NCI-H1417 treated with DMSO at 0.1 percent for 48 hours (cell line): ENCODE results near the gene GPATCH4.
"Not testable (repeated sequence)": the region's sequence is repeated elsewhere in the genome, so short reads cannot be mapped to it uniquely, and the experiment has no call there.

ENCODE experiments used
- DNase-seq: peaks from one replicate; lab custom pipeline; 2025; lab: John Stamatoyannopoulos, UW

GPATCH4 gene

DNA sequence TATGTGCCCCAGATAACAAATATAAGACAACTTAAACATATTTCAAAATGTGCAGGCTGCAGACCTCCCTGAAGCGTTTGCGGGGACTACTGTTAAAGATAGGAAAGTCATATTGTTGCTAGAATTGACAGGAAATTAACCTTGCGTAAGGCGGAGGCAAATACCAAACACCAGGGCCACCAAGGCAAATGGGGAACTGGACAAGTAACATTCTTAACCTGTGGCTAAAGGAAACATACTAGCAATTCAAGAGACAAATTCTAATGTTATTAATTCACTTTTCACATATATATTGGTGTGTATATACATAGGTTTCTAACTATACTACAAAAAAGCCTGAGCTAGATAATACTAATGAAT lies 24.8 kb upstream of the GPATCH4 start:
- DNase-seq = no peak

- no peak for DNase-seq
These were observed 24.3 kb upstream of the GPATCH4 start for GRCh38 chr1:156625436-156626078.

DNA sequence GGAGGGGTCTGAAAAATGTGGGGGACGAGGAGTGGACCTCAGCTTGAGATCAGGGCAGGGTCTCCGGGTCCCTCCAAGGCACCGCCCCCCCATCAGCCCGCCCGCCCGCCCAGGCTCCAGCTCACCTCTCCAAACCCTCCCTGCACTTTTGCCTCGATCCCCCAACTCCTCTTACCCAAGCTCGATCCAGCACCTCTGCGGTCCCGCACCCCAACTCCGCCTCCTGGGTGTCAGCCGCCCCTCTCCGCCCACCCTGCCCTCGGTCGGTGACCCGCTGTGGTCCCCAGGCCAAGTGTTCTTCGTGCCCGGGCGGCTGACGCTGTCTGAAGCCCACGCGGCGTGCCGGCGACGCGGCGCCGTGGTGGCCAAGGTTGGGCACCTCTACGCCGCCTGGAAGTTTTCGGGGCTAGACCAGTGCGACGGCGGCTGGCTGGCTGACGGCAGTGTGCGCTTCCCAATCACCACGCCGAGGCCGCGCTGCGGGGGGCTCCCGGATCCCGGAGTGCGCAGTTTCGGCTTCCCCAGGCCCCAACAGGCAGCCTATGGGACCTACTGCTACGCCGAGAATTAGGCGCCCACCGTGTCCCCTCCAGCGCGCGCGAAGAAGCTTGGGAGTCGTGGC lies 23.6 kb upstream of the GPATCH4 start:
- no peak for DNase-seq

- DNase-seq = no peak
These were observed 22.9 kb upstream of the GPATCH4 start for GRCh38 chr1:156623946-156624813.

- no peak for DNase-seq
These were observed 21.5 kb upstream of the GPATCH4 start for GRCh38 chr1:156622581-156623297.

DNA sequence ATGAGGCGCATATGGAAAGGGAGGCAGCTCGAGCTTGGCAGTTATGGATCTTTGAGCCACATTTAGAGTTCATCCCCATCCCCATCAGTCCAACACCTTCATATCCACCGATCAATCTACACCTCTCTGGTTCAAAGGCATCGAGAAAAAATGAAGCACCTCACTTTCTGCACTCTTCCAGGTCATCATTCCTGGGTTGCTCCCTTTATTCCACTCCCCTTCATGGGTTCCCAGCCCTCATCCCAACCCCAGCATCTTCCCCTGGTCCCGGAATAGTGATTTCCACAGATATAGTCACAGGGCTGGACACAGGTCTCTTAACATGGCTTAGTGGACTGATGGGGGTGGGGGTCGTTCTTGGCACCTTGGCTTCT lies 18.3 kb upstream of the GPATCH4 start:
- DNase-seq = no peak

- DNase-seq = no peak
These were observed 17.7 kb upstream of the GPATCH4 start, which contains the start of gene HAPLN2 for GRCh38 chr1:156618853-156619581. Gene HAPLN2, plus strand, starts transcription at chr1:156619415. Its CDS starts 4,076 bp downstream, at chr1:156623491.

DNA sequence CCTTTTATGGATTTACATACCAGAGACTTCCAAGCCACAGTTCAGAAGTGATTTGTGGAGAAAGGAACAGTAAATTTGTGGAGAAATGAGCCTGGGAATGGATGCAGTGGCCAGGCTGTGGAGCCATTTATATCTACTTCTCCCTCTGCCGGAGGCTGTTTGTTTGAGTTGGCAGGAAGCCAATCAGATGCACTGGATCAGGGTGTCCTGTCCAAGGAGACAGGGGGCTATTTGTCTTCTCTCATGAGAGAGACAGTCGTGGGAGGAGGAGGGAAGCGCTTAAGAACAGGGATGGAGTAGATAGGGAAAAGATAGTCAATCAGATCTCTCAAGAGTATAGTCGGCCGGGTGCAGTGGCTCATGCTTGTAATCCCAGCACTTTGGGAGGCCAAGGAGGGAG lies 15.2 kb upstream of the GPATCH4 start:
- peak; percentile 14 for DNase-seq

- DNase-seq = no peak
These were observed 14.7 kb upstream of the GPATCH4 start for GRCh38 chr1:156615946-156616345.

- no peak for DNase-seq
These were observed 11.4 kb upstream of the GPATCH4 start for GRCh38 chr1:156612666-156613065.

- not testable (repeated sequence) for DNase-seq
These were observed 8.8 kb upstream of the GPATCH4 start for GRCh38 chr1:156610072-156610471.

DNA sequence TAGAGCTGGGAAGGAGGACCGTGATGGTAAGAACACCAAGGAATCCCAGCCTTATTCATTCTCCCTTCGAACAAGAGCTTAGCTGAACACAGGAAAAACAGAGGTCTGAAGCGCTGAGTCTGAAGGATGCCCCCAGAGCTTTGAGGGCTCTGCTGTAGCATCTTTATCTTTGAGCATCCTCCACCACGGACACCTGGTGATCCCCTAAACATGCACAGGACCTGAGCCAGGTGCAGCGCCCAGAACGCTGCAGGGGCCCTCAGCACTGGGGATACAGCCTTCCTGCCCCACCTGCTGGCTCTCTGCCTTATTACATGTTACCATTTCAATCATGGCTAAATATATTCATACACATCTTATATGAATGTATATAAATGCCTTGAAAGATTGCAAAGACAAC lies 7.7 kb upstream of the GPATCH4 start:
- DNase-seq = no peak

- peak; percentile 21 for DNase-seq
These were observed 6.9 kb upstream of the GPATCH4 start for GRCh38 chr1:156608036-156608674.

DNA sequence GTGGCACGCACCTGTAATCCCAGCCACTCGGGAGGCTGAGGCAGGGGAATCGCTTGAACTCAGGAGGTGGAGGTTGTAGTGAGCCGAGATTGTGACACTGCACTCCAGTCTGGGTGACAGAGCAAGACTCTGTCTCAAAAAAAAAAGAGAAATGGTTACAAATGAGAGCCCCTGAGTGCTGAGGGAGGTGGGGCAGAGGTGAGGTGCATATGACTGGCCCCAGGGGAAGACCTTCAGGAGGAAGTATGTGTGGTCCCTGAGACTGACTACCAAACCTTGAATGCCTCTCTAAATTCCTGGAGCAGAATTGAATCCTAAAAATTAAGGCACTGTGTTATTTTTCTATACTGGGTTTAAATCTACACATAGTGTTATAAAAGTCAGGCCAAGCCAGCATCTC lies 6.1 kb upstream of the GPATCH4 start:
- not testable (repeated sequence) for DNase-seq

- no peak for DNase-seq
These were observed 1.3 kb upstream of the GPATCH4 start for GRCh38 chr1:156602557-156602993.

DNA sequence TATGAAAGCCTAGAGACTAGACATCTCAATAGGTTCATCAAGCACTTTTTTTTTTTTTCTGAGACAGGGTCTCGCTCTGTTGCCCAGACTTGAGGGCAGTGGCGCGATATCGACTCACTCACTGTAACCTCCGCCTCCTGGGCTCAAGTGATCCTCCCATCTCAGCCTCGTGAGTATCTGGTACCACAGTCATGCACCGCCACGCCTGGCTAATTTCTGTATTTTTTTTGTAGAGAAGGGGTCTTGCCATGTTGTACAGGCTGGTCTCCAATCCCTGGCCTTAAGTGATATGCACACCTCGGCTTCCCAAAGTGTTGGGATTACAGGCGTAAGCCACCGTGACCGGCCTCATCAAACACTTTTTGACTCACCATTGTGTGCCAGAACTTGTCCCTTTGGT lies 613 bp upstream of the GPATCH4 start:
- DNase-seq = no peak

DNA sequence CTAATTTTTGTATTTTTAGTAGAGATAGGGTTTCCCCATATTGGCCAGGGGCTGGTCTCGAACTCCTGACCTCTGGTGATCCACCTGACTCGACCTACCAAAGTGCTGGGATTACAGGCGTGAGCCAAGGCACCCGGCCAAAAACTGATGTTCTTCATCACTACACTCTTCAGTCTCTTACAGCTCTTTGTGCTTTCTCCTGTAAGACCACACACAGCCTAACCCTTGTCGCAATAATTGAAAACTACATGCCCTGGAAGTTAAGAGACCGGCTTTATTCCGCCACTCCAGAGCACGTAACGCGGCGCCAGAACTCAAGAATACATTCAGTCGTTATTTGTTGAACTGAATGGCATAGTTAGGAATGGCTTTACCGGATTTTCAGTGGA lies 552 bp downstream of the GPATCH4 start:
- DNase-seq = no peak

GRCh38 chr1:156599811-156600210 lies 1.5 kb downstream of the GPATCH4 start:
- DNase-seq = no peak

- no peak for DNase-seq
These were observed 2.4 kb downstream of the GPATCH4 start for GRCh38 chr1:156598731-156599432.

DNA sequence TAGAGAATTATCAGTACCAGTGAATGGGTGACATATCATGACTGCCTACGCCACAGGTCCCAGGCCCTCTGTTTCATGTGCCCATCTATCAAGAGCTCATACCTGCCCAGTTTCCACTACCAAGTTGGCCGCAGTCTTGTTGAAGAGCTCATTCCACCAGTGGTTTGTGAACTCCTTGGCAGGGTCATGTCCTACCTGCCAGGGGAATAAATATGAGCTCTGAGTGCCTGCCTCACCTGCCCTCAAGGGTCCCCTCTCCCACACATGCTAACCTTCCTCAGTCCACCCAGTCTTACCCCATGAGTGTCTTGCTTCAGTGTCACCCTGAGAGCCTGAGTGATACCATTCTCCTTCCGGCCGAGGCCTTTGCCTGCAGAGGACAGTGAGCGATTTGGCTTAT lies 3.2 kb downstream of the GPATCH4 start:
- no peak for DNase-seq

- no peak for DNase-seq
These were observed 4.9 kb downstream of the GPATCH4 start for GRCh38 chr1:156596426-156596825.
